Colonic mucosa (tissue), 4 donors: ENCODE measurements around the gene UBE2O. TPM values are rescaled to one million over a fixed set of nuclear protein-coding genes. Genes with fewer than 3 reads are reported as not detected.

Experiments used
- DNase-seq: peaks from one replicate; pipeline ENCODE4 v3.0.0-alpha.2; 2020
- H3K27ac ChIP-seq: fragments of 200-600 bp; one replicate; pipeline ENCODE4 v1.8.0; 2021
- H3K27me3 ChIP-seq: fragments of 200-600 bp; one replicate; pipeline ENCODE4 v1.8.0; 2021
- H3K36me3 ChIP-seq: fragments of 200-600 bp; one replicate; pipeline ENCODE4 v1.8.0; 2021
- H3K4me1 ChIP-seq: fragments of 200-600 bp; one replicate; pipeline ENCODE4 v1.8.0; 2021; ENCODE audit warnings: mild to moderate bottlenecking
- H3K4me3 ChIP-seq: fragments of 200-600 bp; one replicate; pipeline ENCODE4 v1.8.0; 2021
- H3K9ac ChIP-seq, 2 donors: one replicate each; pipeline ENCODE4 v1.7.0; 2013; ENCODE audit warnings: control low read depth in 2 of 2, low read depth in 2 of 2, low read length in 2 of 2
- H3K9me3 ChIP-seq: fragments of 200-600 bp; one replicate; pipeline ENCODE4 v1.8.0; 2021
- CTCF ChIP-seq: fragments of 200-600 bp; IDR thresholded peaks from one replicate; pipeline ENCODE4 v1.8.0; 2022; ENCODE audit warnings: antibody characterized with exemption, mild to moderate bottlenecking
- intact Hi-C: fragments of 100-400 bp; cut with DNase I; formaldehyde crosslinking; loops from one replicate; pipeline ENCODE4 v1.14.1; 2022
- total RNA-seq, 2 donors: library from RNA; stranded (reverse); fragmentation: NEBNext Ultra II Directional in 1 of 2; extraction: Animal tissue kit (Norgen Biotek cat#: 25700) in 1 of 2; gene quantifications; one replicate each; pipeline ENCODE4 v1.2.1, GENCODE V29; 2021
- donor health status: healthy.
- donor health status: DM: no; HTN: no; CAD: no.
- donor health status: DM: no; HTN: no; CAD: no.

UBE2O gene
- total RNA-seq, 2 donors from 2014 or later = 17.5 to 25.2 TPM

- H3K4me1 ChIP-seq = no peaks in the 10 kb centered on the region
- TF ChIP-seq CTCF = no peak
- no peak overlapping the region for H3K27ac ChIP-seq
- no peak overlapping the region for H3K9ac ChIP-seq
- DNase-seq = no peak
- H3K36me3 ChIP-seq = no peaks in the 10 kb centered on the region
- intact Hi-C loops = no loop called here
- no peaks in the 10 kb centered on the region for H3K27me3 ChIP-seq
- no peak overlapping the region for H3K4me3 ChIP-seq
- H3K9me3 ChIP-seq = no peaks in the 10 kb centered on the region
Measured at GRCh38 chr17:76469076-76469990, 16.4 kb upstream of the UBE2O start.

- TF ChIP-seq CTCF = no peak
- intact Hi-C loops = no loop called here
- H3K9ac ChIP-seq = no peak overlapping the region
- no peak overlapping the region for H3K27ac ChIP-seq
- DNase-seq = no peak
- H3K27me3 ChIP-seq = no peaks in the 10 kb centered on the region
- no peak overlapping the region for H3K4me3 ChIP-seq
- no peaks in the 10 kb centered on the region for H3K9me3 ChIP-seq
- H3K36me3 ChIP-seq = no peaks in the 10 kb centered on the region
- no peaks in the 10 kb centered on the region for H3K4me1 ChIP-seq
Measured at GRCh38 chr17:76468634-76469010, 15.7 kb upstream of the UBE2O start.

GRCh38 chr17:76467809-76468633 lies 15.1 kb upstream of the UBE2O start:
- no peak overlapping the region for H3K9ac ChIP-seq
- H3K4me3 ChIP-seq = no peak overlapping the region
- intact Hi-C loops = loop anchor here (2.0 kb wide), 1 partner anchor 39 kb away; no protein-coding TSS in a partner anchor
- no peaks in the 10 kb centered on the region for H3K36me3 ChIP-seq
- H3K27me3 ChIP-seq = no peaks in the 10 kb centered on the region
- H3K4me1 ChIP-seq = no peaks in the 10 kb centered on the region
- no peaks in the 10 kb centered on the region for H3K9me3 ChIP-seq
- no peak for DNase-seq
- no peak for TF ChIP-seq CTCF
- H3K27ac ChIP-seq = no peak overlapping the region

GRCh38 chr17:76467366-76467765 lies 14.4 kb upstream of the UBE2O start, which contains the start of gene AANAT:
TSS of gene AANAT (plus strand) at chr17:76467603. CDS start at chr17:76468747, 1,144 bp downstream.
- Histone ChIP-seq H3K9ac (no peak within 1 kb of the TSS), H3K9me3 (no peaks in the 10 kb centered on the region), H3K27me3 (no peaks in the 10 kb centered on the region), H3K4me1 (no peaks in the 10 kb centered on the region), H3K4me3 (no peak within 1 kb of the TSS), H3K36me3 (no peaks in the 10 kb centered on the region), H3K27ac (no peak within 1 kb of the TSS)
- no peak for TF ChIP-seq CTCF
- no peak for DNase-seq
- intact Hi-C loops = loop anchor here (2.0 kb wide), 1 partner anchor 39 kb away; no protein-coding TSS in a partner anchor

- Histone ChIP-seq H3K9ac (no peak overlapping the region), H3K36me3 (no peaks in the 10 kb centered on the region), H3K27me3 (no peaks in the 10 kb centered on the region), H3K4me1 (no peaks in the 10 kb centered on the region), H3K9me3 (no peaks in the 10 kb centered on the region), H3K27ac (no peak overlapping the region), H3K4me3 (no peak overlapping the region)
- DNase-seq = no peak
- intact Hi-C loops = loop anchor here (2.0 kb wide), 1 partner anchor 40 kb away; no protein-coding TSS in a partner anchor
- no peak for TF ChIP-seq CTCF
Measured at GRCh38 chr17:76466775-76467130, 13.8 kb upstream of the UBE2O start.
